Spleen (tissue), 7 donors: ENCODE data around the gene NUDT14.

Experiments
- CTCF ChIP-seq, 11 experiments: fragments of 200-600 bp in 7 of 11; fragments of 450-650 bp in 4 of 11; sonication (generic) in 4 of 11; IDR thresholded peaks in 8 of 11; conservative IDR thresholded peaks in 3 of 11; 1 replicate in 7 of 11; 2 replicates in 4 of 11; pipeline versions ENCODE4 v1.4.0 to v1.8.0; 2016 to 2021; ENCODE audit warnings: antibody characterized with exemption in 11 of 11, inconsistent platforms in 4 of 11, mild to moderate bottlenecking in 1 of 11
- POLR2A ChIP-seq, 3 donors: fragments of 450-650 bp; IDR thresholded peaks; one replicate each; pipeline ENCODE4 v1.5.1; 2017; ENCODE audit warnings: antibody characterized with exemption in 3 of 3, mild to moderate bottlenecking in 1 of 3
- POLR2AphosphoS5 ChIP-seq, 3 donors: sonication (generic); formaldehyde crosslinking; IDR thresholded peaks; one replicate each; pipeline ENCODE4 v1.5.1; 2017; ENCODE audit warnings: antibody characterized with exemption in 3 of 3
- donor health status: DM: no; HTN: no; CAD: no; lungs with moderate emphysema.
- donor health status: DM: no; HTN: no; CAD: no.
- donor health status: DM: no; HTN: no; CAD: no.

- TF ChIP-seq CTCF (IDR thresholded peaks at IDR 0.05 in 8 of 11, conservative IDR thresholded peaks at IDR 0.05 in 3 of 11) (no peak), POLR2A (IDR thresholded peaks at IDR 0.05) (no peak), POLR2AphosphoS5 (IDR thresholded peaks at IDR 0.05) (no peak)
Observed at GRCh38 chr14:105149146-105149781, 31.8 kb downstream of the NUDT14 start.
